Neural cell (in vitro differentiated cells): ENCODE results near the gene PIBF1. TPM values are rescaled to one million over a fixed set of nuclear protein-coding genes. Genes with fewer than 3 reads are reported as not detected.

Experiments used
- H2AFZ ChIP-seq: fragments of 200-600, 300-800 bp; sonication (generic), shearing (Covaris generic); 2 replicates; pipeline ENCODE4 v1.6.0; 2014; ENCODE audit warnings: low read depth, mild to moderate bottlenecking, antibody characterized with exemption, low read length, moderate library complexity
- H3F3A ChIP-seq: fragments of 200-600 bp; shearing (Covaris generic); 2 replicates; pipeline ENCODE4 v1.6.1; 2016; ENCODE audit warnings: mild to moderate bottlenecking, moderate library complexity, mixed read lengths, antibody characterized with exemption, low read length; ENCODE audit not compliant: insufficient read depth, poor library complexity, severe bottlenecking
- H3K27ac ChIP-seq: fragments of 200-600, 300-800 bp; sonication (generic), shearing (Covaris generic); 2 replicates; pipeline ENCODE4 v1.5.1; 2014; ENCODE audit warnings: mild to moderate bottlenecking, low read length, moderate library complexity
- H3K27me3 ChIP-seq: fragments of 300-800, 200-600 bp; sonication (generic), shearing (Covaris generic); 2 replicates; pipeline ENCODE4 v1.6.0; 2014; ENCODE audit warnings: mild to moderate bottlenecking, low read depth, low read length, moderate library complexity; ENCODE audit not compliant: insufficient read depth
- H3K36me3 ChIP-seq: fragments of 300-800, 200-600 bp; sonication (generic), shearing (Covaris generic); 2 replicates; pipeline ENCODE4 v1.5.1; 2014; ENCODE audit warnings: mild to moderate bottlenecking, antibody characterized with exemption, low read length, moderate library complexity; ENCODE audit not compliant: insufficient read depth
- H3K4me2 ChIP-seq: fragments of 300-800, 200-600 bp; sonication (generic), shearing (Covaris generic); 2 replicates; pipeline ENCODE4 v1.6.0; 2014; ENCODE audit warnings: mild to moderate bottlenecking, low read length
- H3K4me3 ChIP-seq: fragments of 300-800, 200-600 bp; sonication (generic), shearing (Covaris generic); 2 replicates; pipeline ENCODE4 v1.5.1; 2014; ENCODE audit warnings: mild to moderate bottlenecking, low read length, moderate library complexity
- H3K79me2 ChIP-seq: fragments of 200-600 bp; shearing (Covaris generic); replicated peaks from 2 replicates; pipeline ENCODE4 v1.6.0; 2014; ENCODE audit warnings: mild to moderate bottlenecking, low read length, moderate library complexity; ENCODE audit not compliant: insufficient read depth
- H3K9ac ChIP-seq: fragments of 300-800, 200-600 bp; sonication (generic), shearing (Covaris generic); 2 replicates; pipeline ENCODE4 v1.6.1; 2016; ENCODE audit warnings: mild to moderate bottlenecking, low read length, mixed read lengths
- H3K9me2 ChIP-seq: fragments of 200-600 bp; shearing (Covaris generic); 2 replicates; pipeline ENCODE4 v1.6.1; 2016; ENCODE audit warnings: mild to moderate bottlenecking, low read length, mixed read lengths; ENCODE audit not compliant: insufficient read depth
- H3K9me3 ChIP-seq: fragments of 200-600, 300-800 bp; sonication (generic), shearing (Covaris generic); 2 replicates; pipeline ENCODE4 v1.6.1; 2016; ENCODE audit warnings: mild to moderate bottlenecking, mixed run types, low read length, moderate library complexity, mixed read lengths
- H4K20me1 ChIP-seq: fragments of 200-600 bp; shearing (Covaris generic); 2 replicates; pipeline ENCODE4 v1.6.1; 2016; ENCODE audit warnings: mild to moderate bottlenecking, mixed run types; ENCODE audit not compliant: insufficient read depth
- CTCF ChIP-seq: fragments of 450-650 bp; IDR thresholded peaks from 2 replicates; pipeline ENCODE4 v1.5.1; 2014; ENCODE audit warnings: antibody characterized with exemption, mild to moderate bottlenecking, moderate library complexity; ENCODE audit not compliant: poor library complexity, severe bottlenecking
- EP300 ChIP-seq: fragments of 450-650 bp; conservative IDR thresholded peaks from 2 replicates; pipeline ENCODE4 v1.6.1; 2014; ENCODE audit warnings: antibody characterized with exemption, mild to moderate bottlenecking, moderate library complexity; ENCODE audit not compliant: poor library complexity, severe bottlenecking
- EZH2 ChIP-seq: fragments of 200-600, 300-800 bp; shearing (Covaris generic), sonication (generic); IDR thresholded peaks from 2 replicates; pipeline ENCODE4 v1.6.1; 2014; ENCODE audit warnings: antibody characterized with exemption, low read length, borderline replicate concordance, mild to moderate bottlenecking; ENCODE audit not compliant: insufficient read depth, poor library complexity, severe bottlenecking
- MXI1 ChIP-seq: fragments of 450-650 bp; conservative IDR thresholded peaks from 2 replicates; pipeline ENCODE4 v1.6.1; 2014; ENCODE audit warnings: antibody characterized with exemption, mild to moderate bottlenecking; ENCODE audit not compliant: poor library complexity, severe bottlenecking
- POLR2AphosphoS5 ChIP-seq: IDR thresholded peaks from 2 replicates; pipeline ENCODE4 v1.6.1; 2012
- RAD21 ChIP-seq: fragments of 450-650 bp; conservative IDR thresholded peaks from 2 replicates; pipeline ENCODE4 v1.6.1; 2014; ENCODE audit warnings: antibody characterized with exemption, mild to moderate bottlenecking, moderate library complexity
- REST ChIP-seq: IDR thresholded peaks from 2 replicates; pipeline ENCODE4 v1.6.1; 2012; ENCODE audit warnings: borderline replicate concordance
- SMC3 ChIP-seq: fragments of 450-650 bp; conservative IDR thresholded peaks from 2 replicates; pipeline ENCODE4 v1.6.1; 2014; ENCODE audit warnings: antibody characterized with exemption, mild to moderate bottlenecking, moderate library complexity; ENCODE audit not compliant: poor library complexity
- TAF1 ChIP-seq: IDR thresholded peaks from 2 replicates; pipeline ENCODE4 v1.6.1; 2012; ENCODE audit warnings: low read depth
- polyA plus RNA-seq: library from polyadenylated mRNA; depleted of rRNA; stranded (reverse); fragments of >200 nt; gene quantifications from 2 replicates; pipeline ENCODE4 v1.2.3, GENCODE V29; 2014

The PIBF1 gene
- polyA plus RNA-seq, 1 donor from 2014 or later, result 42.4 TPM

- H3K9ac ChIP-seq, result no peak overlapping the region
- no peak overlapping the region for H2AFZ ChIP-seq
- H3K79me2 ChIP-seq, result no peaks in the 10 kb centered on the region
- H3F3A ChIP-seq, result no peaks in the 10 kb centered on the region
- no peaks in the 10 kb centered on the region for H3K9me2 ChIP-seq
- no peaks in the 10 kb centered on the region for H3K9me3 ChIP-seq
- H3K4me3 ChIP-seq, result no peak overlapping the region
- no peak overlapping the region for H3K27ac ChIP-seq
- H3K36me3 ChIP-seq, result no peaks in the 10 kb centered on the region
- no peaks in the 10 kb centered on the region for H3K27me3 ChIP-seq
- no peaks in the 10 kb centered on the region for H4K20me1 ChIP-seq
- TF ChIP-seq MXI1, result no peak
- TF ChIP-seq RAD21, result no peak
- no peak for TF ChIP-seq EZH2
- TF ChIP-seq EP300, result no peak
- no peak for TF ChIP-seq TAF1
- TF ChIP-seq POLR2AphosphoS5, result no peak
- H3K4me2 ChIP-seq, result no peak overlapping the region
Measured at GRCh38 chr13:72970956-72971355, 189.0 kb downstream of the PIBF1 start.

- H3K79me2 ChIP-seq, result no peaks in the 10 kb centered on the region
- H3F3A ChIP-seq, result no peaks in the 10 kb centered on the region
- H3K27ac ChIP-seq, result no peak overlapping the region
- no peak overlapping the region for H2AFZ ChIP-seq
- H3K9ac ChIP-seq, result no peak overlapping the region
- no peaks in the 10 kb centered on the region for H4K20me1 ChIP-seq
- H3K36me3 ChIP-seq, result peaks cover 4% of the 10 kb centered on the region
- no peak overlapping the region for H3K4me3 ChIP-seq
- no peaks in the 10 kb centered on the region for H3K9me3 ChIP-seq
- no peaks in the 10 kb centered on the region for H3K27me3 ChIP-seq
- no peak overlapping the region for H3K4me2 ChIP-seq
- TF ChIP-seq POLR2AphosphoS5, result no peak
- TF ChIP-seq REST, result no peak
- TF ChIP-seq CTCF, result no peak
- no peak for TF ChIP-seq SMC3
- no peak for TF ChIP-seq MXI1
- TF ChIP-seq EP300, result no peak
- TF ChIP-seq TAF1, result no peak
- no peak for TF ChIP-seq RAD21
- TF ChIP-seq EZH2, result no peak
- H3K9me2 ChIP-seq, result no peaks in the 10 kb centered on the region
Measured at GRCh38 chr13:72973234-72973633, 191.3 kb downstream of the PIBF1 start.
